ENCODE measurements around the gene PAX7. TPM values are rescaled to one million over a fixed set of nuclear protein-coding genes. Genes with fewer than 3 reads are reported as not detected.

PAX7 gene
- total and polyA plus RNA-seq, 2 of the 4 experiments (the other 2 are of a cell fraction), result not detected

GRCh38 chr1:18714404-18715175 lies 83.9 kb downstream of the PAX7 start:
- ATAC-seq (ENCODE audit: low read depth) (no peak), DNase-seq (no peak)
- Histone ChIP-seq H2BK15ac (ENCODE audit: low read depth, low read length) (no peak overlapping the region), H2AK5ac (ENCODE audit: low read depth, low read length) (no peak overlapping the region), H2BK5ac (ENCODE audit: low read depth, low read length, poor library complexity, severe bottlenecking) (no peak overlapping the region), H3K79me1 (ENCODE audit: low read depth in 1 of 2, low read length in 2 of 2) (no peaks in the 10 kb centered on the region), H3K4me3 (ENCODE audit: insufficient read depth, low read depth, low read length) (no peak overlapping the region), H3K4me1 (ENCODE audit: control insufficient read depth, insufficient read depth, low read length) (no peaks in the 10 kb centered on the region), H3K56ac (ENCODE audit: extremely low read depth, insufficient read depth, low read length) (no peak overlapping the region), H3K4ac (ENCODE audit: low read depth, low read length) (no peak overlapping the region), H3K27ac (ENCODE audit: insufficient read depth, low read length) (no peak overlapping the region), H3K4me2 (ENCODE audit: low read depth, low read length) (no peak overlapping the region), H4K5ac (ENCODE audit: low read depth, low read length) (no peak overlapping the region), H3K14ac (replicated peaks; ENCODE audit: low read depth, low read length) (no peak overlapping the region), H2AK9ac (replicated peaks; ENCODE audit: low read depth, low read length, poor library complexity) (no peak overlapping the region), H3K27me3 (ENCODE audit: control insufficient read depth, insufficient read depth, low read length) (peaks cover 25% of the 10 kb centered on the region), H3K9ac (ENCODE audit: low read depth, low read length) (no peak overlapping the region), H3K18ac (ENCODE audit: low read depth, low read length) (no peak overlapping the region), H2BK120ac (ENCODE audit: low read depth, low read length) (no peak overlapping the region), H2BK20ac (ENCODE audit: low read depth, low read length) (no peak overlapping the region), H2AFZ (replicated peaks; ENCODE audit: low read length, poor library complexity) (no peak overlapping the region), H4K91ac (ENCODE audit: insufficient read depth, low read depth, low read length) (no peak overlapping the region), H3K9me3 (ENCODE audit: control insufficient read depth, insufficient read depth, low read length) (no peaks in the 10 kb centered on the region), H4K8ac (ENCODE audit: low read depth in 2 of 2, low read length in 2 of 2) (no peak overlapping the region), H3K36me3 (ENCODE audit: control insufficient read depth, insufficient read depth, low read length) (no peaks in the 10 kb centered on the region), H3K23ac (ENCODE audit: low read depth, low read length) (no peak overlapping the region), H4K20me1 (ENCODE audit: insufficient read depth, low read length) (no peaks in the 10 kb centered on the region), H3K9me1 (ENCODE audit: insufficient read depth, low read length) (no peaks in the 10 kb centered on the region)
- POLR2A ChIA-PET (ENCODE audit: unreplicated experiment), result no interaction called here
- CTCF ChIA-PET, result no interaction called here
- WGBS, 2 experiments (ENCODE audit: extremely low coverage in 2 of 2, insufficient read length in 1 of 2), result 10% methylated on average over 2 of the region's 12 CpGs; no CpG with 5 or more reads in 1 of the 2 experiments
- in situ Hi-C loops (cut with MboI; ENCODE audit: low sequenced_read_pairs), result no loop called here
- intact Hi-C loops (cut with micrococcal nuclease), result no loop called here
- dilution Hi-C loops (cut with HindIII; ENCODE audit: low sequenced_read_pairs, unreplicated experiment), result no loop called here
- TF ChIP-seq ELK1 (IDR thresholded peaks at IDR 0.05; ENCODE audit: borderline replicate concordance, low read depth, low read length) (no peak), RAD21 (IDR thresholded peaks at IDR 0.05; ENCODE audit: low read length) (no peak), MAZ (IDR thresholded peaks at IDR 0.05; ENCODE audit: borderline replicate concordance, low read depth, low read length) (no peak), RFX5 (IDR thresholded peaks at IDR 0.05; ENCODE audit: low read depth, low read length) (no peak), FOS (IDR thresholded peaks at IDR 0.05; ENCODE audit: low read depth, low read length) (no peak), CTCF (conservative IDR thresholded peaks at IDR 0.05; ENCODE audit: low read depth, low read length) (no peak), MAFK (IDR thresholded peaks at IDR 0.05; ENCODE audit: low read depth, low read length) (no peak), CHD1 (IDR thresholded peaks at IDR 0.05; ENCODE audit: low read depth, low read length) (no peak)
- BruUV-seq (replicated peaks), result no TSS peak

Measured in IMR-90 (cell line).